ENCODE measurements around the gene IGF1. TPM values are rescaled to one million over a fixed set of nuclear protein-coding genes. Genes with fewer than 3 reads are reported as not detected.

IGF1 gene
- total and polyA plus RNA-seq, 10 of the 15 experiments (the other 5 are each of a cell fraction or from before 2014, with no cell fraction given) = 2.4 to 9.2 (median 3.5) TPM

DNA sequence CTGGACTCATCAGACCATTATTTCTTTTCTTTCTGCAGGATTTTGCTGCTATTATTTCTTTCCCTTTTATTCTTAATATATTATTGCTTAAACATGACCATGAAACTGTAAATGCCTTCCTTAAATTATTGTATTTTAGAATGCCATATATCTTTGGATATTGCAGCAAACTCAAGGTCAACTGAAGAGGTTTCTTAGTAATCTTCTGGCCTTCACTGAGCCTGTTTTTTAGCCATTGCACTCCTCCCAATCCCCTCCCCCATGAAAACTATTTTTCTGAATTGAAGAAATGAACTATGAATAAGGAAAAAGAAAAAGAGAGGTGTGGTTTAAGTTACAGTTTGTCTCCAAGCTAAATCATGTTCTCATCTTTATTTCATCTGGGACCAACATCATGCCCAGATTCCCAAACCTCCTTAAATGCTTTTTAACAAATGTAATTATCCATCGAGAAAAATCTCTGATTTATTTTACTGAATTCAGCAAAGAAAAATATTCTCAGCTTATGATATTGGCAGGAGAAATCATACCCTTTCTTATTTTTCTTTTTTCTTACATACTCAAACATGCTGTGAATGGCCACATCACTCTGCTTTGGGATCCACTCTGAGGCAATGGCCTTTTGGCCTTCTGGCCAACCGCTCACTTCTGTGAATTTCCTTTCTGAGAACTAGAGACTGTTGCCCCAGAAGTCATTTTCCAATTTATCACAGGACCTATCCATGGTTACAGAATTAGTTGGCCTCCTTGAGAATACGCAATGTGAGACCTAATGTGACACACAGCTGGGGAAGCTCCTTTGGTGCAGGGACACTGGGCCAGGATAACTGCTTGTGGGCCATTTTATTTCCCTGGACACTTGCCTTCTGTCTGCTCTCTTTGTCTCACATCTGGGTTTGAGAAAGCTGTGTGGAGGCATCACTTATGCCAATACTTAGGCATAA lies 50.9 kb downstream of the IGF1 start:
- ChIA-PET POLR2A (no interaction called here), SMC1A (ENCODE audit: uncharacterized antibody, unreplicated experiment) (no interaction called here), CTCF (interaction anchor here (0.5 kb wide), 1 partner anchor 382 kb away, joined by 3 read pairs; no protein-coding TSS in a partner anchor), RAD21 (ENCODE audit: unreplicated experiment) (no interaction called here)
- H4K20me1 ChIP-seq (ENCODE audit: control insufficient read depth, insufficient read depth) = no peaks in the 10 kb centered on the region
- DNase-seq (ENCODE audit: low read depth, low spot score) (no peak), ATAC-seq (no peak), FAIRE-seq (no peak)
- intact Hi-C loops (cut with micrococcal nuclease; ENCODE audit: unreplicated experiment) (no loop called here), in situ Hi-C loops (cut with MboI) (no loop called here)
- no peak overlapping the region for H3K27ac ChIP-seq (ENCODE audit: control insufficient read depth, insufficient read depth)
- 79% methylated on average over 3 of the region's 3 CpGs for WGBS (ENCODE audit: insufficient coverage, insufficient replicate concordance, low lambda C conversion rate, missing lambda C conversion rate)
- no peak overlapping the region for H3K4me3 ChIP-seq
- H3K9ac ChIP-seq (ENCODE audit: control insufficient read depth, insufficient read depth, low read length) = no peak overlapping the region
- H3K36me3 ChIP-seq (ENCODE audit: control insufficient read depth in 2 of 2, insufficient read depth in 2 of 2, low read length in 1 of 2) = no peaks in the 10 kb centered on the region
- no peaks in the 10 kb centered on the region for H3K4me1 ChIP-seq (ENCODE audit: control insufficient read depth, insufficient read depth, low read length)
- H2AFZ ChIP-seq (ENCODE audit: control insufficient read depth, low read depth, low read length) = no peak overlapping the region
- no peak for TF ChIP-seq GATAD2B (conservative IDR thresholded peaks at IDR 0.05; ENCODE audit: low read depth)
- TF ChIP-seq KAT2A (conservative IDR thresholded peaks at IDR 0.05; ENCODE audit: control insufficient read depth, low read depth, low read length) = no peak
- TF ChIP-seq, protein P1, sequence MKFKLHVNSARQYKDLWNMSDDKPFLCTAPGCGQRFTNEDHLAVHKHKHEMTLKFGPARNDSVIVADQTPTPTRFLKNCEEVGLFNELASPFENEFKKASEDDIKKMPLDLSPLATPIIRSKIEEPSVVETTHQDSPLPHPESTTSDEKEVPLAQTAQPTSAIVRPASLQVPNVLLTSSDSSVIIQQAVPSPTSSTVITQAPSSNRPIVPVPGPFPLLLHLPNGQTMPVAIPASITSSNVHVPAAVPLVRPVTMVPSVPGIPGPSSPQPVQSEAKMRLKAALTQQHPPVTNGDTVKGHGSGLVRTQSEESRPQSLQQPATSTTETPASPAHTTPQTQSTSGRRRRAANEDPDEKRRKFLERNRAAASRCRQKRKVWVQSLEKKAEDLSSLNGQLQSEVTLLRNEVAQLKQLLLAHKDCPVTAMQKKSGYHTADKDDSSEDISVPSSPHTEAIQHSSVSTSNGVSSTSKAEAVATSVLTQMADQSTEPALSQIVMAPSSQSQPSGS (IDR thresholded peaks at IDR 0.05; ENCODE audit: low read length) = no peak
- TF ChIP-seq SMAD1 (IDR thresholded peaks at IDR 0.05; ENCODE audit: low read depth, partially characterized antibody) = no peak
- TF ChIP-seq ESRRA (IDR thresholded peaks at IDR 0.05; ENCODE audit: low read length) = no peak
- no peak for TF ChIP-seq SUPT20H (IDR thresholded peaks at IDR 0.05; ENCODE audit: borderline replicate concordance, control insufficient read depth, low read depth, low read length)
- no peak for TF ChIP-seq SRF (IDR thresholded peaks at IDR 0.05; ENCODE audit: low read depth in 2 of 2, low read length in 2 of 2)
- no peak for TF ChIP-seq SREBF1 (IDR thresholded peaks at IDR 0.05; ENCODE audit: low read length)
- TF ChIP-seq, protein P2, sequence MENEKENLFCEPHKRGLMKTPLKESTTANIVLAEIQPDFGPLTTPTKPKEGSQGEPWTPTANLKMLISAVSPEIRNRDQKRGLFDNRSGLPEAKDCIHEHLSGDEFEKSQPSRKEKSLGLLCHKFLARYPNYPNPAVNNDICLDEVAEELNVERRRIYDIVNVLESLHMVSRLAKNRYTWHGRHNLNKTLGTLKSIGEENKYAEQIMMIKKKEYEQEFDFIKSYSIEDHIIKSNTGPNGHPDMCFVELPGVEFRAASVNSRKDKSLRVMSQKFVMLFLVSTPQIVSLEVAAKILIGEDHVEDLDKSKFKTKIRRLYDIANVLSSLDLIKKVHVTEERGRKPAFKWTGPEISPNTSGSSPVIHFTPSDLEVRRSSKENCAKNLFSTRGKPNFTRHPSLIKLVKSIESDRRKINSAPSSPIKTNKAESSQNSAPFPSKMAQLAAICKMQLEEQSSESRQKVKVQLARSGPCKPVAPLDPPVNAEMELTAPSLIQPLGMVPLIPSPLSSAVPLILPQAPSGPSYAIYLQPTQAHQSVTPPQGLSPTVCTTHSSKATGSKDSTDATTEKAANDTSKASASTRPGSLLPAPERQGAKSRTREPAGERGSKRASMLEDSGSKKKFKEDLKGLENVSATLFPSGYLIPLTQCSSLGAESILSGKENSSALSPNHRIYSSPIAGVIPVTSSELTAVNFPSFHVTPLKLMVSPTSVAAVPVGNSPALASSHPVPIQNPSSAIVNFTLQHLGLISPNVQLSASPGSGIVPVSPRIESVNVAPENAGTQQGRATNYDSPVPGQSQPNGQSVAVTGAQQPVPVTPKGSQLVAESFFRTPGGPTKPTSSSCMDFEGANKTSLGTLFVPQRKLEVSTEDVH (IDR thresholded peaks at IDR 0.05; ENCODE audit: low read depth, partially characterized antibody) = no peak
- TF ChIP-seq LARP7 (IDR thresholded peaks at IDR 0.05) = no peak
- TF ChIP-seq BMI1 (IDR thresholded peaks at IDR 0.05; ENCODE audit: borderline replicate concordance) = no peak
- no peak for TF ChIP-seq MEF2B (IDR thresholded peaks at IDR 0.05; ENCODE audit: partially characterized antibody, poor library complexity, severe bottlenecking)
- TF ChIP-seq, protein P3, sequence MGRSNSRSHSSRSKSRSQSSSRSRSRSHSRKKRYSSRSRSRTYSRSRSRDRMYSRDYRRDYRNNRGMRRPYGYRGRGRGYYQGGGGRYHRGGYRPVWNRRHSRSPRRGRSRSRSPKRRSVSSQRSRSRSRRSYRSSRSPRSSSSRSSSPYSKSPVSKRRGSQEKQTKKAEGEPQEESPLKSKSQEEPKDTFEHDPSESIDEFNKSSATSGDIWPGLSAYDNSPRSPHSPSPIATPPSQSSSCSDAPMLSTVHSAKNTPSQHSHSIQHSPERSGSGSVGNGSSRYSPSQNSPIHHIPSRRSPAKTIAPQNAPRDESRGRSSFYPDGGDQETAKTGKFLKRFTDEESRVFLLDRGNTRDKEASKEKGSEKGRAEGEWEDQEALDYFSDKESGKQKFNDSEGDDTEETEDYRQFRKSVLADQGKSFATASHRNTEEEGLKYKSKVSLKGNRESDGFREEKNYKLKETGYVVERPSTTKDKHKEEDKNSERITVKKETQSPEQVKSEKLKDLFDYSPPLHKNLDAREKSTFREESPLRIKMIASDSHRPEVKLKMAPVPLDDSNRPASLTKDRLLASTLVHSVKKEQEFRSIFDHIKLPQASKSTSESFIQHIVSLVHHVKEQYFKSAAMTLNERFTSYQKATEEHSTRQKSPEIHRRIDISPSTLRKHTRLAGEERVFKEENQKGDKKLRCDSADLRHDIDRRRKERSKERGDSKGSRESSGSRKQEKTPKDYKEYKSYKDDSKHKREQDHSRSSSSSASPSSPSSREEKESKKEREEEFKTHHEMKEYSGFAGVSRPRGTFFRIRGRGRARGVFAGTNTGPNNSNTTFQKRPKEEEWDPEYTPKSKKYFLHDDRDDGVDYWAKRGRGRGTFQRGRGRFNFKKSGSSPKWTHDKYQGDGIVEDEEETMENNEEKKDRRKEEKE (IDR thresholded peaks at IDR 0.05) = no peak
- no TSS peak for BruUV-seq (replicated peaks)
- H3K4me2 ChIP-seq (ENCODE audit: control insufficient read depth, insufficient read depth) = no peak overlapping the region
- H3K27me3 ChIP-seq (replicated peaks in 1 of 2; ENCODE audit: control insufficient read depth in 2 of 2, insufficient read depth in 2 of 2, low read length in 1 of 2) = no peaks in the 10 kb centered on the region
- H3K79me2 ChIP-seq (ENCODE audit: control insufficient read depth, insufficient read depth, low read length) = no peaks in the 10 kb centered on the region
- no peaks in the 10 kb centered on the region for H3K9me3 ChIP-seq (replicated peaks; ENCODE audit: control insufficient read depth, insufficient read depth, low read length)
